SHP77 treated with DMSO at 0.1 percent for 48 hours (cell line): ENCODE measurements around the gene RRP1.

Source experiments
- DNase-seq: peaks from one replicate; lab custom pipeline; 2025; lab: John Stamatoyannopoulos, UW

RRP1 gene

GRCh38 chr21:43777953-43778352 is 11.4 kb upstream of the RRP1 start:
- no peak for DNase-seq

DNA sequence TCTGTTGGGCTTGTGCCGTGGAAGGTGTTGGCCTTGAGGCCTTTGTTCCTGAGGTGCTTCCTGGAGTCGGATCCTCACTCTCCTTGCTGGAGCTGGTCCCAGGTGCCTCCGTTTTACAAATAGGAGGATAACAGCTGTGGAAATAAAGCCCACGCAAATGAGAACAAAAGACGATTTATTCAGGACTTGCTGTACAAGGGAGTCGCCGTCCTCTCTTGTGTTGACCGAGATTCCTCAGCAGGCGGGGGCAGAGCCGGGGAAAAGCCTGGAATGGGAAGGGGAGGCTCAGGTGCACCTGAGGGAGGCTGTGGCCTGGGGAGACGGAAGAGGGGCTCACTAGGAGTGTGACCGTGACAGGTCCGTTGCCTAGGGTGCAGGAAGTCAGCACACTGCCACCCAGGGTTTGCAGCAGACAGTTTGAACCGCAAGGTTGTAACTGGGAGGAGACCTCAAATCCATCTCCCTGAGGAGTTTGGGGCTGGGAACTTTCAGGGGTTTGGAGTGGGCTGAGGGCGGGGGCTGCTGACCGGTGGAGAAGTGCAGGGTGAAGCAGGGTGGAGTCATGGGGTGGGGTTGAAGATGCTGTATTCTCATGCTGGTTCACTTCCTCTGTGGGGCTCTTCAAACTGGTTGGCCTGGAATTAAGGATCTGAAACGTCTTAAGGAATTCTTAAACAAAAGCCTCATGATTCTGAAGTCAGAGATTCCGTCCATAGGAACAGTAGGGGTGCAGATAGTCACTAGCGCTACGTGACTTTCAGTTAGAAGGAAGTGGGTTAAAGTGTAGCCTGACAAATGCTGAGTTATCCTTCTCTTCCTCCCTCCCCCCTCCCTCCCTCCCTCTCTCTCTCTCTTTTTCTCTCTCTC is 10.7 kb upstream of the RRP1 start:
- no peak for DNase-seq

GRCh38 chr21:43779660-43780059 is 9.7 kb upstream of the RRP1 start:
- peak; percentile 55 for DNase-seq

GRCh38 chr21:43781846-43782245 is 7.5 kb upstream of the RRP1 start:
- no peak for DNase-seq

- no peak for DNase-seq
Observed at GRCh38 chr21:43782431-43783097, 6.8 kb upstream of the RRP1 start.

DNA sequence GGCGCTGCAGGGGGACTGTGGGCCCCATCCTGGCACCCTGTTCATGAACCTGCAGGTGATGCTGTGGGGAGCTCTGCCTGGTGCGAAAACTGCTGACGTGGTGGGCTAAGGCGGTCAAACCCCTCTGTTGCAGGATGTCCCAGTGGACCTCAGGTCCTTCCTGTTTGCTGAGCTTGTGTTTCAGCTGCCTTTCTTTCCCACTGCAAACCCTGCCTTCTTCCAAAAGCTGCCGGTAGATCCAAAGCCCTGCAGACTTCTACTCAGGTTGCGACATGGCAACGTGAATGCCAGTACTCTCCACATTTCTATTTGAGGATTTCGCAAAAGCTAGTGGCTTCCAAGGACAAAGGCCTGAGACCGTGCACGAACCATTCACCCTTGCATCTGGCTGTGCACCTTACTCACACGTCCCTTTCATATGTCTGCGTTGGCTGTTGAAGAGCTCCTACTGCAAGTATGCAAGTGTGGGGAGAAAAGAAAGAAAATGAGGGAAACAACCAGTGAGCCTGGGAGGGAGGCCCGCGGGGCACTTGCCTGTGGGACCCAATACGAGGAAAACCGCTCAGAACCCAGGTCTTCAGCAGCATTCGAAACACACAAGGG is 6.2 kb upstream of the RRP1 start:
- DNase-seq: no peak

- no peak for DNase-seq
Observed at GRCh38 chr21:43785134-43785533, 4.2 kb upstream of the RRP1 start.

GRCh38 chr21:43786300-43786806 is 3.0 kb upstream of the RRP1 start:
- no peak for DNase-seq

DNA sequence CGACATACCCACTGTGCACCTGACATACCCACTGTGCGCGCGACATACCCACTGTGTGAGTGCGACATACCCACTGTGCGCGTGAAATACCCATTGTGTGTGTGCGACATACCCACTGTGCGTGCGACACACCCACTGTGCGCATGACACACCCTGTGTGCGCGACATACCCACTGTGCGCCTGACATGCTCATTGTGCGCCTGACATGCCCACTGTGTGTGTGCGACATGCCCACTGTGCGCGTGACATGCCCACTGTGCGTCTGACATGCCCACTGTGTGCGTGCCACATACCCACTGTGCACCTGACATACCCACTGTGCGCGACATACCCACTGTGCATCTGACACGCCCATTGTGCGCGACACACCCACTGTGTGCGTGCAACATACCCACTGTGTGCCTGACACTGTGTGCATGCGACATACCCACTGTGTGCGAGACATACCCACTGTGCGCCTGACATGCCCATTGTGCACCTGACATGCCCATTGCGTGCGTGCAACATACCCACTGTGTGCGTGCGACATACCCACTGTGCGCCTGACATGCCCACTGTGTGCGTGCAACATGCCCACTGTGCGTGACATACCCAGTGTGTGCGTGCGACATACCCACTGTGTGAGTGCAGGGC is 2.5 kb upstream of the RRP1 start:
- no peak for DNase-seq

- no peak for DNase-seq
Observed at GRCh38 chr21:43790010-43790524, 690 bp downstream of the RRP1 start.

DNA sequence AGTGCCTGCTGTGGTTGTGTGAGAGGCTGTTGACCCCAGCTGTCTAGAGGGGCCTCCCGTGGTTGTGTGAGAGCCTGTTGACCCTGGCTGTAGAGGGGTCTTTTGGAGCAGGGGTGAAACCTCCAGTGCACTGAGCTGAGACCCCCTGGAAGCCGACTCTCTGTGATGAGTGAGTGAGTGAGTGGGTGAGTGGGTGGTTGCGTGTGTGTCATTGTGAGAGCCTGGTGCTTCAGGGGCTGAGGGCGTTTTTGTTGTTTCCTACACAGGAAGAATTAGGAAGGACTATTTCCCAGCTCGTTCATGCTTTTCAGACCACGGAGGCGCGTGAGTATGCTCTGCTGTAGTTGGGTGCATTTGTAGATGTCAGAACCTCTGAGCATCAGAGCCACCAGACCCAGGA is 3.0 kb downstream of the RRP1 start:
- DNase-seq: no peak

DNA sequence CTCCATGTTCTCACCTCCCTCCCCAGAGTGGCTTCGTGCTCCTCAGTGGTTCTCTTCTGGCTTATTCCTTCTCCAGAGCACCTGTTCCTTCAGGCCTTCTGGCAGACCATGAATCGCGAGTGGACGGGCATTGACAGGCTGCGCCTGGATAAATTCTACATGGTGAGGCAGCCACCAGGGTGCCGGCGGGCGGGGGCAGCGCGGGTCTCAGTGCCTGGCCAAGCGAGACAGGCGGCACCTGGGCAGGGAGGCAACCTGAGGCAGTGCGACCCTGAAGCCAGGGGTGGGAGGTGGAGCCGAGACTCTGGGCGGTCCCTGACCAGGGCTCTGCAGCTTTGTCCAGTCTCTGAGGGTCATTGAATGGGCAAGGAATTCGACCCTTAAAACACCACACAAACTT is 3.9 kb downstream of the RRP1 start:
- no peak for DNase-seq

- no peak for DNase-seq
Observed at GRCh38 chr21:43794311-43794710, 4.9 kb downstream of the RRP1 start.

DNA sequence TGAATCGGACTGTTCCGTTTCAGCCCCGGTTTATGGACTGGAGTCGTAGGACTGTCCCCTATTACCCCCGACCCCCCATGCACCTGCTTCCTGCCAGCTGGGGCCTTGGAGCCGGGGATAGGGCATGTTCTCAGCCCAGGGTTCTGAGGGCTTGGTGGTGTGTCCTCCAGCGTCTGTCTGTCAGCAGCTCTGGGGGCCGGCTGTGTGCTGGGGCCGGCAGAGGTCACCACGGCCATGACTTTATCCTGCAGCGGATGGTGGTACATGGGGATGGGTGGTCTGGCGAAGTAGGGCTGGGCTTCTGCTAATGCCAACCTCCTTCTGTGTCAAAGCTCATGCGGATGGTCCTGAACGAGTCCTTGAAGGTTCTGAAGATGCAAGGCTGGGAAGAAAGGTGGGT is 5.5 kb downstream of the RRP1 start:
- DNase-seq: no peak

DNA sequence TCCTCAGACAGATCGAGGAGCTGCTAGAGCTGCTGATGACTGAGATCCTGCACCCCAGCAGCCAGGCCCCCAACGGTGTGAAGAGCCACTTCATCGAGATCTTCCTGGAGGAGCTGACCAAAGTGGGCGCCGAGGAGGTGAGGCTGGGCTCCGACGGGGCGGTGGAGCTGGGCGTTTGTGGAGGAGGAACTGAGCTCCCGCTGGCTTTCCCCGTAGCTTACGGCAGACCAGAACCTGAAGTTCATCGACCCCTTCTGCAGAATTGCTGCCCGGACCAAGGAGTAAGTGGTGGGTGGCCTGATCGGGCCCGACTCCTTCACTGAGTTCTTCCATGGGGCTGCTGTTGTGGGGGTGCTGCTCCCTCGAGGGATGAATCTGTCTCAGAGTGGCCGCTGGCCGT is 8.0 kb downstream of the RRP1 start:
- no peak for DNase-seq

GRCh38 chr21:43797925-43798715 is 8.7 kb downstream of the RRP1 start:
- DNase-seq: no peak

GRCh38 chr21:43799301-43799840 is 10.0 kb downstream of the RRP1 start:
- DNase-seq: no peak

- DNase-seq: no peak
Observed at GRCh38 chr21:43800124-43800523, 10.7 kb downstream of the RRP1 start.

GRCh38 chr21:43800566-43800965 is 11.2 kb downstream of the RRP1 start:
- DNase-seq: no peak

- DNase-seq: no peak
Observed at GRCh38 chr21:43801006-43801783, 11.8 kb downstream of the RRP1 start.
